Gastrocnemius medialis (tissue), 4 donors: ENCODE results near the gene STMN1. TPM values are rescaled to one million over a fixed set of nuclear protein-coding genes. Genes with fewer than 3 reads are reported as not detected.

Source experiments
- ATAC-seq, 2 donors: fragments of 150-250 bp; one replicate each; pipeline ENCODE4 v1.9.1; 2016
- DNase-seq, 2 donors: peaks; one replicate each; pipeline ENCODE4 v3.0.0-alpha.2; 2019
- H3K27ac ChIP-seq, 4 donors: fragments of 200-600 bp; sonication (generic); 1 replicate in 1 of 4; 2 replicates in 3 of 4; pipeline ENCODE4 v1.5.1; 2016 to 2018; ENCODE audit warnings: mild to moderate bottlenecking in 2 of 4, moderate library complexity in 1 of 4
- H3K27me3 ChIP-seq, 3 donors: fragments of 200-600 bp; sonication (generic) in 2 of 3; 1 replicate in 1 of 3; 2 replicates in 2 of 3; pipeline versions ENCODE4 v1.5.1 to v1.6.0; 2016 to 2019; ENCODE audit warnings: mild to moderate bottlenecking in 1 of 3, moderate library complexity in 1 of 3
- H3K36me3 ChIP-seq, 2 donors: fragments of 200-600 bp; sonication (generic) in 1 of 2; one replicate each; pipeline ENCODE4 v1.5.1; 2017 to 2018
- H3K4me1 ChIP-seq, 2 donors: fragments of 200-600 bp; sonication (generic) in 1 of 2; one replicate each; pipeline ENCODE4 v1.5.1; 2016 to 2017; ENCODE audit warnings: mild to moderate bottlenecking in 2 of 2
- H3K4me3 ChIP-seq, 4 donors: fragments of 200-600 bp; sonication (generic) in 3 of 4; 1 replicate in 1 of 4; 2 replicates in 3 of 4; pipeline ENCODE4 v1.5.1; 2016 to 2019; ENCODE audit warnings: mild to moderate bottlenecking in 2 of 4
- H3K9me3 ChIP-seq, 3 donors: fragments of 200-600 bp; sonication (generic) in 2 of 3; 1 replicate in 1 of 3; 2 replicates in 2 of 3; pipeline ENCODE4 v1.5.1; 2016 to 2019
- CTCF ChIP-seq, 5 experiments: fragments of 450-650 bp in 3 of 5; fragments of 200-600 bp in 2 of 5; sonication (generic) in 2 of 5; IDR thresholded peaks in 4 of 5; conservative IDR thresholded peaks in 1 of 5; 1 replicate in 4 of 5; 2 replicates in 1 of 5; pipeline ENCODE4 v1.5.1; 2016 to 2019; ENCODE audit warnings: antibody characterized with exemption in 5 of 5, mild to moderate bottlenecking in 3 of 5, moderate library complexity in 3 of 5
- POLR2A ChIP-seq, 2 donors: fragments of 450-650 bp; IDR thresholded peaks; one replicate each; pipeline ENCODE4 v1.6.1; 2017; ENCODE audit warnings: antibody characterized with exemption in 2 of 2, mild to moderate bottlenecking in 2 of 2, moderate library complexity in 2 of 2
- in situ Hi-C, 4 donors: fragments of 200-750 bp; cut with MboI; loops; one replicate each; pipeline versions ENCODE4 v1.15.0 to v1.8.0; 2017; ENCODE audit warnings: low sequenced_read_pairs in 4 of 4
- intact Hi-C: fragments of 100-400 bp; cut with DNase I; formaldehyde crosslinking; loops from one replicate; pipeline ENCODE4 v1.15.1; 2023; ENCODE audit warnings: low total_unique reads
- total RNA-seq, 4 donors: library from RNA; depleted of rRNA; stranded (reverse); fragments of >200 nt; gene quantifications; one replicate each; pipeline versions ENCODE4 v1.1.0 to v1.2.3, GENCODE V29; 2016

STMN1 gene
- total RNA-seq, 4 donors from 2014 or later, result 4.7 to 20.7 (median 13.7) TPM

DNA sequence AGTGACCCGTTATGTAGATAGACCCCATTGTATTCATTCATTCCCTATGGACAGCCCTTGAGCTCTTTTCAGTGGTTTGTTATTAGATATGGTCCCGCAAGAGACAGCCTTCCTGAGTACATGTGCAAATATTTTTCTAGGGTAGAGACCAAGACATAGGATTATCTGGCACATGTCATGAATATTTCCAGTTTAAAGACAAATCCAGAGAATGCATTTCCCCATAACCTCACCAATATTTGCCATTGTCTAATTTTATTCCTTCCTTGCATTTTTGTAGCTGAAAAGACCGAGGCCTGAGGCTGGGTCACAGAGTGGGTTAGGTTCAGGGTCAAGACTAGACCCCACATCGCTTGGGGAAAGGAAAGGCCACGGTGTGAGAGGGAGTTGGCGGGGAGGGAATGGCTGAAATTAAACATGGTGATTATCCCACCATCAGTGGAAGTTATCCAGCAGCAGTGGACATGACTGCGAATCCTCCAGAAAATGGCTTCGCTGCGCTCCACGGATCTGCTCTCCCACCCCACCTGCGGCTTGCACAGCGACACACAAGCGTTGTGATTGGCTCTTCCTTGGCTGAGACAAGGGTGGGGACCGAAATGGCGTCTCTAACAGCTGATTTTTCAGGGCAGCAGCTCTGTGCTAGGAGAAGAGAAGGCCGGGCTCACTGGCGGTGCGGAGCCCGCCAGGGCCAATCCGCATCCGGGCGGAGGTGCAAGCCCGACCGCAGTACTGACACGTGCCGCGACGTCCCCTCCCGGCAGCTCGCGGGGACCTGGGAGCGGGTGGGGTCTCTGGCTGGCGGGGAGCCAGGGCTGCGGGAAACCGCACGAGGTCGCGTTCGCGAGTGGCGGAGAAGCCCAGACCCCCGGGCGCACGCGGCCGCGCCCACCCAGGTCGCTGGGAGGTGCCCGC lies 16.1 kb upstream of the STMN1 start:
- Histone ChIP-seq H3K9me3 (no peaks in the 10 kb centered on the region), H3K27ac (peak overlapping the region in 2 of 4 donors; percentile 3 to 29), H3K27me3 (peaks cover 19 to 48% (median 32%) of the 10 kb centered on the region in 3 donors), H3K4me3 (peak overlapping the region; percentile 48 to 58 (median 48)), H3K4me1 (peaks cover 8 to 15% of the 10 kb centered on the region in 2 donors), H3K36me3 (no peaks in the 10 kb centered on the region)
- in situ Hi-C loops (no loop called here), intact Hi-C loops (no loop called here)
- no peak for TF ChIP-seq POLR2A (IDR thresholded peaks at IDR 0.05)
- no peak for TF ChIP-seq CTCF (IDR thresholded peaks at IDR 0.05 in 4 of 5, conservative IDR thresholded peaks at IDR 0.05 in 1 of 5)
- peak; percentile 28 to 35 for ATAC-seq
- no peak for DNase-seq

DNA sequence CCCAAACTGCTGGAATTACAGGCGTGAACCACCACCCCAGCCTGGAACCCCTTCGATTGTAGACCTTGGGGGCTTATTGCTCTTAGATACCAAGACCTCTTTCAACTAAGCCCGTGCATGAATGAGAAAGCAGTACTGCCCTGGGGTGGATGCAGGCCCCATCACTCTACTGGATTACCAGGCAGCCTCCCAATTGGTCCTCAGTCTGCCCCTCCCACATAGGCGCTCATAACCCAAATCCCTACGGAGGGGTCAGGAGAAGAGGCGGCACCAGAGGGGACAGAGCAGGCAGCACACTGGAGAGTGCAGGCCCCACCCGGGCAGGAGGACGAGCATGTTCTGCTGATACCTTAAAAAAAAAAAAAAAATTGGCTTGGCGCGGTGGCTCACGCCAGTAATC lies 12.4 kb upstream of the STMN1 start:
- no peak for TF ChIP-seq POLR2A (IDR thresholded peaks at IDR 0.05)
- TF ChIP-seq CTCF (IDR thresholded peaks at IDR 0.05 in 4 of 5, conservative IDR thresholded peaks at IDR 0.05 in 1 of 5), result no peak
- Histone ChIP-seq H3K36me3 (no peaks in the 10 kb centered on the region), H3K4me1 (peaks cover 7 to 15% of the 10 kb centered on the region in 2 donors), H3K4me3 (no peak overlapping the region), H3K27me3 (peaks cover 10 to 18% (median 15%) of the 10 kb centered on the region in 3 donors), H3K27ac (no peak overlapping the region), H3K9me3 (no peaks in the 10 kb centered on the region)
- in situ Hi-C loops (no loop called here), intact Hi-C loops (no loop called here)
- ATAC-seq, result no peak
- DNase-seq, result no peak

- TF ChIP-seq POLR2A (IDR thresholded peaks at IDR 0.05) (no peak), CTCF (IDR thresholded peaks at IDR 0.05 in 4 of 5, conservative IDR thresholded peaks at IDR 0.05 in 1 of 5) (no peak)
- H3K36me3 ChIP-seq, result no peaks in the 10 kb centered on the region
- no peak for ATAC-seq
- H3K27ac ChIP-seq, result no peak overlapping the region
- H3K9me3 ChIP-seq, result no peaks in the 10 kb centered on the region
- H3K4me3 ChIP-seq, result no peak overlapping the region
- peaks cover under 1 to 9% of the 10 kb centered on the region in 2 donors for H3K4me1 ChIP-seq
- H3K27me3 ChIP-seq, result peaks cover 4 to 12% (median 10%) of the 10 kb centered on the region in 3 donors
- no peak for DNase-seq
- intact Hi-C loops (no loop called here), in situ Hi-C loops (no loop called here)
These were observed 11.8 kb upstream of the STMN1 start for GRCh38 chr1:25917996-25918395.

DNA sequence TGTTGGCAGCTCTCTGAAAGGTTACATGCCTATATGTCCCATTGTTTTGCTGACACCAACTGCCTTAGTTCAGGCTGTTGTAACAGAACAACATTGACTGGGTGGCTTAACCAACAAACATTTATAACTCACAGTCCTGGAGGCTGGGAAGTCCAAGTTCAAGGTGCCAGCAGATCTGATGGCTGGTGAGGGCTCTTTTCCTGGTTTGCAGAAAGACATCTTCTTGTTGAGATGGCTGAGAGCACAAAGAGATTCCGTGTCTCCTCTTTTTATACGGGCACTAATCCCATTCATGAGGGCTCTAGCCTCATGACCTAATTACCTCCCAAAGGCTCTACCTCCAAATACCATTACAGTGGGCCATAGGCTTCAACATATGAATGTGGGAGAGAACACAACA lies 10.2 kb upstream of the STMN1 start:
- H3K27ac ChIP-seq, result no peak overlapping the region
- H3K9me3 ChIP-seq, result no peaks in the 10 kb centered on the region
- intact Hi-C loops, result no loop called here
- ATAC-seq, result no peak
- no peaks in the 10 kb centered on the region for H3K27me3 ChIP-seq
- no peak for TF ChIP-seq POLR2A (IDR thresholded peaks at IDR 0.05)
- TF ChIP-seq CTCF (IDR thresholded peaks at IDR 0.05 in 4 of 5, conservative IDR thresholded peaks at IDR 0.05 in 1 of 5), result no peak
- in situ Hi-C loops, result no loop called here
- DNase-seq, result no peak
- H3K4me1 ChIP-seq, result no peaks in the 10 kb centered on the region
- H3K4me3 ChIP-seq, result no peak overlapping the region
- no peaks in the 10 kb centered on the region for H3K36me3 ChIP-seq
